Psoas muscle (tissue), 8 donors: ENCODE data around the gene NPHS1. TPM values are rescaled to one million over a fixed set of nuclear protein-coding genes. Genes with fewer than 3 reads are reported as not detected.

Experiments
- ATAC-seq, 4 donors: fragments of 200-7000 bp; cut with Tn5 transposase; one replicate each; pipeline ENCODE4 v1.9.1; 2020; ENCODE audit warnings: moderate library complexity in 3 of 4, mild to moderate bottlenecking in 2 of 4
- DNase-seq, 2 donors: peaks; one replicate each; pipeline ENCODE4 v3.0.0-alpha.2; 2020
- H3K27ac ChIP-seq: fragments of 200-600 bp; one replicate; pipeline ENCODE4 v1.8.0; 2022
- H3K27me3 ChIP-seq, 3 donors: fragments of 200-600 bp in 1 of 3; one replicate each; pipeline versions ENCODE4 v1.6.1 to v1.8.0; 2013 to 2022; ENCODE audit warnings: low read length in 2 of 3, mild to moderate bottlenecking in 2 of 3, moderate library complexity in 1 of 3; ENCODE audit not compliant: insufficient read depth in 3 of 3
- H3K36me3 ChIP-seq, 2 donors: fragments of 200-600 bp in 1 of 2; one replicate each; pipeline versions ENCODE4 v1.6.1 to v1.8.0; 2013 to 2022; ENCODE audit warnings: low read depth in 1 of 2, mild to moderate bottlenecking in 1 of 2, moderate library complexity in 1 of 2; ENCODE audit not compliant: insufficient read depth in 1 of 2
- H3K4me1 ChIP-seq: fragments of 200-600 bp; one replicate; pipeline ENCODE4 v1.8.0; 2022
- H3K4me3 ChIP-seq: fragments of 200-600 bp; one replicate; pipeline ENCODE4 v1.8.0; 2022; ENCODE audit warnings: mild to moderate bottlenecking
- H3K9me3 ChIP-seq: fragments of 200-600 bp; one replicate; pipeline ENCODE4 v1.8.0; 2022
- CTCF ChIP-seq: fragments of 200-600 bp; IDR thresholded peaks from one replicate; pipeline ENCODE4 v1.8.0; 2022; ENCODE audit warnings: antibody characterized with exemption
- WGBS, 3 donors: extraction: QIAGEN DNeasy Blood & Tissue Kit; methylation state at CpG; one replicate each; pipeline versions ENCODE4 v1.1.6 to v1.1.7; 2013; 5-methylcytosine and 5-hydroxymethylcytosine counted together
- intact Hi-C, 2 donors: fragments of 100-400 bp; cut with DNase I; formaldehyde crosslinking; loops; one replicate each; pipeline versions ENCODE4 v1.11.0 to v1.14.2; 2022
- polyA plus RNA-seq, 3 donors: library from polyadenylated mRNA; stranded (reverse); fragments of 200-250 nt; gene quantifications; one replicate each; pipeline ENCODE4 v1.2.3, GENCODE V29; 2013
- total RNA-seq, 4 donors: library from RNA; stranded (reverse); fragmentation: NEBNext Ultra II Directional in 2 of 4; extraction: Animal tissue kit (Norgen Biotek cat#: 25700) in 2 of 4; gene quantifications; one replicate each; pipeline versions ENCODE4 v1.2.1 to v1.2.4, GENCODE V29; 2021 to 2023
- donor health status: healthy with polysubstance abuse.
- donor health status: DM: no; HTN: no; CAD: no; lungs with moderate emphysema.
- donor health status: Bipolar disorder and iron deficiency.
- donor health status: healthy.
- donor health status: DM: yes; HTN: yes; CAD: no.
- donor health status: DM: no; HTN: no; CAD: no.
- donor health status: DM: no; HTN: no; CAD: no.
- donor health status: DM: yes; HTN: yes; CAD: no.

The NPHS1 gene
- total and polyA plus RNA-seq, 7 donors: not detected

DNA sequence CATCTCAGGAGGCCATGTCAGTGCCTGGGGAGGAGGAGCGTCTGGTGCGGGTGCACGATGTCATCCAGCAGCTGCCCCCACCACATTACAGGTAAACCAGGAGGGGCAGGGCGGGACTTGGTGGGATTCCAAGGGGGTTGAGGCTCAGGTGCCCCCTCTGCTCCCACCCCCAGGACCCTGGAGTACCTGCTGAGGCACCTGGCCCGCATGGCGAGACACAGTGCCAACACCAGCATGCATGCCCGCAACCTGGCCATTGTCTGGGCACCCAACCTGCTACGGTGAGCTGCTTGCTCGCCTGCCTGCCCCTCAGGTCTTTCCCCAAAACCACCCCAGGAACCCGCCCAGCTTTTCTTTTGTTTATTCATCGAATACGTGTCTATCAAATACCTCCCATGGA, 69.7 kb downstream of the NPHS1 start:
- no peak for ATAC-seq
- Histone ChIP-seq H3K36me3 (peaks cover 0 to 42% of the 10 kb centered on the region in 2 donors), H3K27me3 (no peaks in the 10 kb centered on the region), H3K4me3 (no peak overlapping the region), H3K9me3 (no peaks in the 10 kb centered on the region), H3K4me1 (no peaks in the 10 kb centered on the region), H3K27ac (no peak overlapping the region)
- DNase-seq: no peak
- 94 to 98% (median 95%) methylated on average over 12 of the region's 12 CpGs for WGBS, 3 donors
- intact Hi-C loops: loop anchor here in 1 of 2 donors (1.0 kb wide), 1 partner anchor 47 kb away; no protein-coding TSS in a partner anchor
- TF ChIP-seq CTCF: no peak

GRCh38 chr19:35781650-35782049, 70.7 kb downstream of the NPHS1 start:
- no peak for TF ChIP-seq CTCF
- Histone ChIP-seq H3K27me3 (no peaks in the 10 kb centered on the region), H3K36me3 (peaks cover 0 to 42% of the 10 kb centered on the region in 2 donors), H3K4me3 (no peak overlapping the region), H3K4me1 (no peaks in the 10 kb centered on the region), H3K27ac (no peak overlapping the region), H3K9me3 (no peaks in the 10 kb centered on the region)
- intact Hi-C loops: loop anchor here in 1 of 2 donors (1.0 kb wide), 1 partner anchor 48 kb away; no protein-coding TSS in a partner anchor
- 71 to 77% (median 76%) methylated on average over 7 to 9 of the region's 9 CpGs for WGBS, 3 donors
- ATAC-seq (no peak), DNase-seq (no peak)

- 94 to 97% (median 96%) methylated on average over 18 to 20 of the region's 20 CpGs for WGBS, 3 donors
- intact Hi-C loops: no loop called here
- no peak for DNase-seq
- H3K27me3 ChIP-seq: no peaks in the 10 kb centered on the region
- no peaks in the 10 kb centered on the region for H3K9me3 ChIP-seq
- H3K27ac ChIP-seq: no peak overlapping the region
- no peak overlapping the region for H3K4me3 ChIP-seq
- no peak for ATAC-seq
- no peaks in the 10 kb centered on the region for H3K4me1 ChIP-seq
- TF ChIP-seq CTCF: no peak
- H3K36me3 ChIP-seq: peaks cover 0 to 42% of the 10 kb centered on the region in 2 donors
Observed at GRCh38 chr19:35780717-35781116, 71.6 kb downstream of the NPHS1 start.

GRCh38 chr19:35780058-35780457, 72.2 kb downstream of the NPHS1 start:
- DNase-seq (no peak), ATAC-seq (no peak)
- Histone ChIP-seq H3K27ac (no peak overlapping the region), H3K4me3 (no peak overlapping the region), H3K36me3 (peaks cover 0 to 40% of the 10 kb centered on the region in 2 donors), H3K4me1 (no peaks in the 10 kb centered on the region), H3K9me3 (no peaks in the 10 kb centered on the region), H3K27me3 (no peaks in the 10 kb centered on the region)
- 92 to 94% (median 92%) methylated on average over 14 to 16 of the region's 16 CpGs for WGBS, 3 donors
- intact Hi-C loops: no loop called here
- TF ChIP-seq CTCF: no peak

- no peak for TF ChIP-seq CTCF
- peaks cover 0 to 39% of the 10 kb centered on the region in 2 donors for H3K36me3 ChIP-seq
- DNase-seq: no peak
- ATAC-seq: no peak
- no peaks in the 10 kb centered on the region for H3K9me3 ChIP-seq
- H3K4me1 ChIP-seq: peaks cover 7% of the 10 kb centered on the region
- intact Hi-C loops: no loop called here
- H3K27me3 ChIP-seq: no peaks in the 10 kb centered on the region
- 91 to 93% (median 92%) methylated on average over 8 of the region's 8 CpGs for WGBS, 3 donors
- no peak overlapping the region for H3K27ac ChIP-seq
- H3K4me3 ChIP-seq: no peak overlapping the region
Observed at GRCh38 chr19:35779033-35779432, 73.3 kb downstream of the NPHS1 start.
